Liver (tissue), 9 donors: Measurements from ENCODE around the gene NFE2L2. TPM values are rescaled to one million over a fixed set of nuclear protein-coding genes. Genes with fewer than 3 reads are reported as not detected.
A peak's percentile ranks its signal among the peaks of the same experiment; 100 is the strongest.

ENCODE experiments used
- DNase-seq: peaks from one replicate; pipeline ENCODE4 v3.0.0-alpha.2; 2017; ENCODE audit warnings: low spot score
- H3K27ac ChIP-seq, 2 donors: one replicate each; pipeline ENCODE4 v1.7.0; 2013; ENCODE audit warnings: inconsistent platforms in 2 of 2, low read length in 2 of 2, control low read depth in 1 of 2, low read depth in 1 of 2, mild to moderate bottlenecking in 1 of 2
- H3K27me3 ChIP-seq, 4 donors: one replicate each; pipeline versions ENCODE4 v1.6.1 to v1.7.0; 2013; ENCODE audit warnings: low read length in 3 of 4, inconsistent platforms in 1 of 4, mild to moderate bottlenecking in 1 of 4, moderate library complexity in 1 of 4; ENCODE audit not compliant: control insufficient read depth in 4 of 4, insufficient read depth in 4 of 4
- H3K36me3 ChIP-seq, 4 donors: one replicate each; pipeline versions ENCODE4 v1.6.1 to v1.7.0; 2013; ENCODE audit warnings: low read length in 3 of 4, mild to moderate bottlenecking in 3 of 4, low read depth in 1 of 4, moderate library complexity in 1 of 4; ENCODE audit not compliant: control insufficient read depth in 4 of 4, insufficient read depth in 3 of 4
- H3K4me1 ChIP-seq, 4 donors: one replicate each; pipeline versions ENCODE4 v1.6.1 to v1.7.0; 2013; ENCODE audit warnings: low read length in 3 of 4, mild to moderate bottlenecking in 3 of 4, moderate library complexity in 1 of 4; ENCODE audit not compliant: control insufficient read depth in 4 of 4, insufficient read depth in 4 of 4
- H3K4me3 ChIP-seq, 3 donors: one replicate each; pipeline versions ENCODE4 v1.6.1 to v1.7.0; 2013; ENCODE audit warnings: low read length in 3 of 3, control low read depth in 1 of 3, low read depth in 1 of 3, mild to moderate bottlenecking in 1 of 3
- H3K9ac ChIP-seq, 2 donors: one replicate each; pipeline ENCODE4 v1.7.0; 2013; ENCODE audit warnings: low read length in 2 of 2, mild to moderate bottlenecking in 2 of 2, moderate library complexity in 2 of 2, control low read depth in 1 of 2, low read depth in 1 of 2
- H3K9me3 ChIP-seq, 4 donors: one replicate each; pipeline versions ENCODE4 v1.6.1 to v1.7.0; 2013; ENCODE audit warnings: low read length in 3 of 4; ENCODE audit not compliant: control insufficient read depth in 4 of 4
- ATF3 ChIP-seq: IDR thresholded peaks from 2 replicates; pipeline ENCODE4 v1.6.1; 2016; ENCODE audit warnings: antibody characterized with exemption
- CTCF ChIP-seq: fragments of 150-350 bp; IDR thresholded peaks from 2 replicates; pipeline ENCODE4 v1.5.1; 2017; ENCODE audit warnings: improper control_type of control experiment, low read depth, low read length; ENCODE audit not compliant: missing input control
- EGR1 ChIP-seq, 2 donors: IDR thresholded peaks; 2 replicates each; pipeline ENCODE4 v1.6.1; 2016 to 2018; ENCODE audit warnings: antibody characterized with exemption in 2 of 2, low read depth in 2 of 2
- FOXA1 ChIP-seq: IDR thresholded peaks from 2 replicates; pipeline ENCODE4 v1.6.1; 2016; ENCODE audit warnings: antibody characterized with exemption
- FOXA2 ChIP-seq: IDR thresholded peaks from 2 replicates; pipeline ENCODE4 v1.6.1; 2016; ENCODE audit warnings: antibody characterized with exemption
- GABPA ChIP-seq, 2 donors: IDR thresholded peaks in 1 of 2; conservative IDR thresholded peaks in 1 of 2; 2 replicates each; pipeline ENCODE4 v1.6.1; 2016; ENCODE audit warnings: antibody characterized with exemption in 2 of 2, mild to moderate bottlenecking in 1 of 2, moderate library complexity in 1 of 2
- HNF4G ChIP-seq: IDR thresholded peaks from 2 replicates; pipeline ENCODE4 v1.6.1; 2016; ENCODE audit warnings: antibody characterized with exemption
- JUND ChIP-seq, 2 donors: IDR thresholded peaks; 2 replicates each; pipeline ENCODE4 v1.6.1; 2016; ENCODE audit warnings: antibody characterized with exemption in 2 of 2
- MAX ChIP-seq: IDR thresholded peaks from 2 replicates; pipeline ENCODE4 v1.6.1; 2016; ENCODE audit warnings: antibody characterized with exemption
- NR2F2 ChIP-seq: IDR thresholded peaks from 2 replicates; pipeline ENCODE4 v1.6.1; 2016; ENCODE audit warnings: antibody characterized with exemption
- RAD21 ChIP-seq, 2 donors: IDR thresholded peaks; 2 replicates each; pipeline ENCODE4 v1.6.1; 2016; ENCODE audit warnings: antibody characterized with exemption in 2 of 2, mild to moderate bottlenecking in 2 of 2
- RXRA ChIP-seq, 2 donors: IDR thresholded peaks; 2 replicates each; pipeline ENCODE4 v1.6.1; 2017 to 2018; ENCODE audit warnings: antibody characterized with exemption in 2 of 2, mild to moderate bottlenecking in 1 of 2
- SP1 ChIP-seq: IDR thresholded peaks from 2 replicates; pipeline ENCODE4 v1.6.1; 2018; ENCODE audit warnings: antibody characterized with exemption, mild to moderate bottlenecking
- TAF1 ChIP-seq: conservative IDR thresholded peaks from 2 replicates; pipeline ENCODE4 v1.6.1; 2016; ENCODE audit warnings: antibody characterized with exemption, mild to moderate bottlenecking
- YY1 ChIP-seq: IDR thresholded peaks from 2 replicates; pipeline ENCODE4 v1.6.1; 2016; ENCODE audit warnings: antibody characterized with exemption, mild to moderate bottlenecking
- WGBS: extraction: QIAGEN DNeasy Blood & Tissue Kit; methylation state at CpG from one replicate; pipeline ENCODE4 v1.1.7; 2013; 5-methylcytosine and 5-hydroxymethylcytosine counted together
- polyA plus RNA-seq, 2 donors: library from polyadenylated mRNA; stranded (reverse) in 1 of 2; unstranded in 1 of 2; fragments of 200-250 nt in 1 of 2; fragments of >200 nt in 1 of 2; fragmentation: Nextera tagmentation in 1 of 2; extraction: Ambion mirVana in 1 of 2; gene quantifications; one replicate each; pipeline versions ENCODE4 v1.2.1 to v1.2.3, GENCODE V29; 2013 to 2015
- total RNA-seq, 2 donors: library from RNA; depleted of rRNA; stranded (reverse); fragments of >200 nt; gene quantifications; one replicate each; pipeline ENCODE4 v1.2.3, GENCODE V29; 2014
- TF ChIP-seq, protein P1 (sequence below): IDR thresholded peaks from 2 replicates; pipeline ENCODE4 v1.6.1; 2016; ENCODE audit warnings: antibody characterized with exemption
- TF ChIP-seq, protein P2 (sequence below): IDR thresholded peaks from 2 replicates; pipeline ENCODE4 v1.6.1; 2016; ENCODE audit warnings: antibody characterized with exemption, mild to moderate bottlenecking
- donor health status: healthy.
- donor health status: healthy.
- donor health status: healthy.
- donor health status: healthy.
- donor health status: healthy.

Gene NFE2L2
- total and polyA plus RNA-seq, 4 donors: 22.5 to 31.0 (median 27.1) TPM

DNA sequence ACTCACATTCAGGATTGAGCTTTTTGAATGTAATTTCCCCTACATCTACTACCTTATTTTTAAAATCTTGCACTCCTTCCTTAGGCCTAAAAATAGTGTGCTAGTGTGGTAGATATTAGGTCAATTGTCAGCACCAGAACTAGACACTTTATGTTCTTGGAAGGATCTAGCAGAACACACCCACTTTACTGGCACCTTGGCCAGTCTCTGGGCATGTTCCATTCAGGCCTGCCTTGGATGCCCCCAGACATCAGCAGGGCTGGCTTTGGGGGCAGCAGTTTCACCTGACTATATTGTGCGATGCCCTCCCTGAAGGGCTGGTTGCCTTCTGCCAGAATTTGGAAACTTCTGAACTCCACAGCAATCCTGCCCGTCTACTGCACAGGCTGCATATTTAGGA, 15.3 kb upstream of the NFE2L2 start:
- H3K4me3 ChIP-seq: no peak overlapping the region
- TF ChIP-seq JUND (IDR thresholded peaks at IDR 0.05) (no peak), YY1 (no peak), CTCF (no peak), GABPA (IDR thresholded peaks at IDR 0.05 in 1 of 2, conservative IDR thresholded peaks at IDR 0.05 in 1 of 2) (no peak), NR2F2 (no peak), EGR1 (IDR thresholded peaks at IDR 0.05; ENCODE audit: low read depth in 2 of 2) (no peak), SP1 (no peak), ATF3 (no peak), HNF4G (no peak), RAD21 (IDR thresholded peaks at IDR 0.05) (no peak), FOXA2 (no peak)
- TF ChIP-seq, protein P1, sequence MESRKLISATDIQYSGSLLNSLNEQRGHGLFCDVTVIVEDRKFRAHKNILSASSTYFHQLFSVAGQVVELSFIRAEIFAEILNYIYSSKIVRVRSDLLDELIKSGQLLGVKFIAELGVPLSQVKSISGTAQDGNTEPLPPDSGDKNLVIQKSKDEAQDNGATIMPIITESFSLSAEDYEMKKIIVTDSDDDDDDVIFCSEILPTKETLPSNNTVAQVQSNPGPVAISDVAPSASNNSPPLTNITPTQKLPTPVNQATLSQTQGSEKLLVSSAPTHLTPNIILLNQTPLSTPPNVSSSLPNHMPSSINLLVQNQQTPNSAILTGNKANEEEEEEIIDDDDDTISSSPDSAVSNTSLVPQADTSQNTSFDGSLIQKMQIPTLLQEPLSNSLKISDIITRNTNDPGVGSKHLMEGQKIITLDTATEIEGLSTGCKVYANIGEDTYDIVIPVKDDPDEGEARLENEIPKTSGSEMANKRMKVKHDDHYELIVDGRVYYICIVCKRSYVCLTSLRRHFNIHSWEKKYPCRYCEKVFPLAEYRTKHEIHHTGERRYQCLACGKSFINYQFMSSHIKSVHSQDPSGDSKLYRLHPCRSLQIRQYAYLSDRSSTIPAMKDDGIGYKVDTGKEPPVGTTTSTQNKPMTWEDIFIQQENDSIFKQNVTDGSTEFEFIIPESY: no peak
- no peaks in the 10 kb centered on the region for H3K36me3 ChIP-seq
- no peaks in the 10 kb centered on the region for H3K9me3 ChIP-seq
- no peak overlapping the region for H3K9ac ChIP-seq
- H3K4me1 ChIP-seq: peaks cover 3 to 24% (median 16%) of the 10 kb centered on the region in 4 donors
- WGBS: 95% methylated on average over 2 of the region's 2 CpGs
- no peak overlapping the region for H3K27ac ChIP-seq
- no peaks in the 10 kb centered on the region for H3K27me3 ChIP-seq
- no peak for DNase-seq

- Histone ChIP-seq H3K27ac (peak overlapping the region; percentile 8 to 50), H3K4me3 (no peak overlapping the region), H3K4me1 (peaks cover 0 to 14% (median 8%) of the 10 kb centered on the region in 4 donors), H3K27me3 (no peaks in the 10 kb centered on the region), H3K36me3 (no peaks in the 10 kb centered on the region), H3K9me3 (no peaks in the 10 kb centered on the region), H3K9ac (peak overlapping the region in 1 of 2 donors; percentile 47)
- TF ChIP-seq RXRA (IDR thresholded peaks at IDR 0.05) (no peak), RAD21 (IDR thresholded peaks at IDR 0.05) (no peak), HNF4G (no peak), GABPA (IDR thresholded peaks at IDR 0.05 in 1 of 2, conservative IDR thresholded peaks at IDR 0.05 in 1 of 2) (no peak), ATF3 (no peak), JUND (IDR thresholded peaks at IDR 0.05) (no peak), SP1 (no peak), EGR1 (IDR thresholded peaks at IDR 0.05; ENCODE audit: low read depth in 2 of 2) (no peak), FOXA2 (no peak), NR2F2 (no peak), FOXA1 (no peak), MAX (no peak), TAF1 (no peak)
- TF ChIP-seq, protein P1: no peak
- TF ChIP-seq, protein P2, sequence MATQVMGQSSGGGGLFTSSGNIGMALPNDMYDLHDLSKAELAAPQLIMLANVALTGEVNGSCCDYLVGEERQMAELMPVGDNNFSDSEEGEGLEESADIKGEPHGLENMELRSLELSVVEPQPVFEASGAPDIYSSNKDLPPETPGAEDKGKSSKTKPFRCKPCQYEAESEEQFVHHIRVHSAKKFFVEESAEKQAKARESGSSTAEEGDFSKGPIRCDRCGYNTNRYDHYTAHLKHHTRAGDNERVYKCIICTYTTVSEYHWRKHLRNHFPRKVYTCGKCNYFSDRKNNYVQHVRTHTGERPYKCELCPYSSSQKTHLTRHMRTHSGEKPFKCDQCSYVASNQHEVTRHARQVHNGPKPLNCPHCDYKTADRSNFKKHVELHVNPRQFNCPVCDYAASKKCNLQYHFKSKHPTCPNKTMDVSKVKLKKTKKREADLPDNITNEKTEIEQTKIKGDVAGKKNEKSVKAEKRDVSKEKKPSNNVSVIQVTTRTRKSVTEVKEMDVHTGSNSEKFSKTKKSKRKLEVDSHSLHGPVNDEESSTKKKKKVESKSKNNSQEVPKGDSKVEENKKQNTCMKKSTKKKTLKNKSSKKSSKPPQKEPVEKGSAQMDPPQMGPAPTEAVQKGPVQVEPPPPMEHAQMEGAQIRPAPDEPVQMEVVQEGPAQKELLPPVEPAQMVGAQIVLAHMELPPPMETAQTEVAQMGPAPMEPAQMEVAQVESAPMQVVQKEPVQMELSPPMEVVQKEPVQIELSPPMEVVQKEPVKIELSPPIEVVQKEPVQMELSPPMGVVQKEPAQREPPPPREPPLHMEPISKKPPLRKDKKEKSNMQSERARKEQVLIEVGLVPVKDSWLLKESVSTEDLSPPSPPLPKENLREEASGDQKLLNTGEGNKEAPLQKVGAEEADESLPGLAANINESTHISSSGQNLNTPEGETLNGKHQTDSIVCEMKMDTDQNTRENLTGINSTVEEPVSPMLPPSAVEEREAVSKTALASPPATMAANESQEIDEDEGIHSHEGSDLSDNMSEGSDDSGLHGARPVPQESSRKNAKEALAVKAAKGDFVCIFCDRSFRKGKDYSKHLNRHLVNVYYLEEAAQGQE: no peak
- 89% methylated on average over 4 of the region's 4 CpGs for WGBS
- DNase-seq: no peak
Measured at GRCh38 chr2:177275743-177276055, 11.2 kb upstream of the NFE2L2 start.
